ENCODE data around the gene DSCAM.

Gene DSCAM

DNA sequence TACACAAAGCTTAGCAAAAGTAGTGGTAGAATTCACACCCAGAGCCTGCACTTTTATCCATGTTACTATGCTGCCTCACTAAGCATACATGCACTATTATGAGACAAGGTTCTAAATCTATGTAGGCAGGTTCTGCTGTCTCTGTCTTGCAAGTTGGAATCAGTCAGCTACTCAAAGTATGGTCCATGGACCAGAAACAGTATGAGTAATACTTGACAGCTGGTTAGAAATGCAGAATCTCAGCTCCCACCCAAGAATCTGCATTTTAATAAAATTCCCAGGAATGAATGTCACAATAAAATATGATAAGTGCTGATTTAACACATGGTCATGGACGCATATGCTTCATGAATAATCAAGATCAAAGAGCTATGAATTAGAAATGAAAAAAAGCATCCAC lies 50.5 kb downstream of the DSCAM start:
- TF ChIP-seq, protein P1, sequence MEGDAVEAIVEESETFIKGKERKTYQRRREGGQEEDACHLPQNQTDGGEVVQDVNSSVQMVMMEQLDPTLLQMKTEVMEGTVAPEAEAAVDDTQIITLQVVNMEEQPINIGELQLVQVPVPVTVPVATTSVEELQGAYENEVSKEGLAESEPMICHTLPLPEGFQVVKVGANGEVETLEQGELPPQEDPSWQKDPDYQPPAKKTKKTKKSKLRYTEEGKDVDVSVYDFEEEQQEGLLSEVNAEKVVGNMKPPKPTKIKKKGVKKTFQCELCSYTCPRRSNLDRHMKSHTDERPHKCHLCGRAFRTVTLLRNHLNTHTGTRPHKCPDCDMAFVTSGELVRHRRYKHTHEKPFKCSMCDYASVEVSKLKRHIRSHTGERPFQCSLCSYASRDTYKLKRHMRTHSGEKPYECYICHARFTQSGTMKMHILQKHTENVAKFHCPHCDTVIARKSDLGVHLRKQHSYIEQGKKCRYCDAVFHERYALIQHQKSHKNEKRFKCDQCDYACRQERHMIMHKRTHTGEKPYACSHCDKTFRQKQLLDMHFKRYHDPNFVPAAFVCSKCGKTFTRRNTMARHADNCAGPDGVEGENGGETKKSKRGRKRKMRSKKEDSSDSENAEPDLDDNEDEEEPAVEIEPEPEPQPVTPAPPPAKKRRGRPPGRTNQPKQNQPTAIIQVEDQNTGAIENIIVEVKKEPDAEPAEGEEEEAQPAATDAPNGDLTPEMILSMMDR (IDR thresholded peaks at IDR 0.05): no peak

GRCh38 chr21:40795313-40795712 lies 51.6 kb downstream of the DSCAM start:
- TF ChIP-seq, protein P1 (IDR thresholded peaks at IDR 0.05): no peak

GRCh38 chr21:40792691-40793456 lies 54.1 kb downstream of the DSCAM start:
- TF ChIP-seq, protein P1 (IDR thresholded peaks at IDR 0.05): no peak

GRCh38 chr21:40788635-40789034 lies 58.3 kb downstream of the DSCAM start:
- TF ChIP-seq, protein P1 (IDR thresholded peaks at IDR 0.05): no peak

DNA sequence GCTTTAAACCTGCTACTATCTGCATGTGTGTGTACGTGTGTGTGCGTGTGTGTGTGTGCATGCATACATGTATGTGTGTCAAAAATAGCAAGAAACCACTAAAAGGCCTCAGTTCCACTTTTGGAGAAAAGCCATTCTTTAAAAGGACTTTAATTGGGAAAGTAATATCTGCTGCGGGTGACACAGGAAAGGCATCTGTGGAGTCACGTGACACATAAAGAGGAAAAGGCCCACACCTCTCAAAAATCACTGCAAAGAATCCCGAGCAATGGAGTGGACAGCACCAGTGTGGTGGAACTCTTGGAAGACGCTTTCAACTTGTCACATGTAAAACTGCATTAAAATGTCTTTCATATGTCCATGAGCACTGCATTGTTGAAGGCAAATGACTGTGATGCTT lies 63.6 kb downstream of the DSCAM start:
- TF ChIP-seq, protein P1 (IDR thresholded peaks at IDR 0.05): no peak

DNA sequence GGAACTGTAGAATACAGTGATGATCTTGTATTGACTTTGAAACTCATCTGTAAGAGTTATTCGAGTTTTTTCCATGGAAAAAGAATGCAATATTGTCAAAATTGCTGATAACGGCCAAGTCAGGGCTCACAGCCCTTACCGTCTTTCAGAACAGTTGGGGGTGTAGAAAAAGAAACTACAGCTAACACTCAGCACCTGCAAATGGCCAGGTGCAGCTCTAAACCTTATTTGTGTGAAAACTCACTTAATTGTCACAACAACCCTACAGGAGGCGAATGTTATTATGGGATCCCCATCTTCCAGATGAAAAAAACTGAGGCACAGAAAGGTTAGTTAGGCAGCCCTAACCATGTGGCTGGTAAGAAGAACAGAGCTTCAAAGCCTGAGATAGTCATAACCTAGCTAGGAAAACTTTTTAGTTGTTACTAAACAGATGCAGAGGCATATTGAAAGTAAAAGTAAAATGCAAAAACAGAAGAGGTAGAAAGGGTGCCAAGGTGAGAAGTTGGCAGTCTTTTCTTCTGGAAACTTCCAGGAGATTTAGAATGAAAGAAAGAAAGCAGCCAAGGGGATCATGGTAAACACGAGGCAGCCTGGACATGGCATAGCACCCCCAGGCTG lies 76.4 kb downstream of the DSCAM start:
- TF ChIP-seq, protein P1 (IDR thresholded peaks at IDR 0.05): no peak

DNA sequence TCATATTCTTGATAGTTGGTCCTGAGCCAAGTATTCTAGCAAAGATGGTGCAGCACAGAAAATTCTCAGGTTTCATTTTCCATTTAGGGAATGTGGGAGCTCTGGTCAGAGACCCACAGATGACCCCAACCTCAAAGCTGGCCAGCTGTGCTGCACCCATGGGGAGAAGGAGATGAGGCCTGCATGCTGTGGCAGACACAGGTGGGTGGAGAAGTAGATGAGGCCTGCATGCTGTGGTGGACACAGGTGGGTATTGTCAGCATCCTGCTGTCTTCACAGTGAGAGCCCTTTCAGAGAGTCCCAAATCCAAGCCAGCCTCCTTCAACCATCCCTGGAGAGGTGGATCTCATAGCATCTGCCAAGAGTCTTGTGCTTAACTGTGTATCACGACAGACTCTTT lies 77.7 kb downstream of the DSCAM start:
- TF ChIP-seq, protein P1 (IDR thresholded peaks at IDR 0.05): no peak
